Measurements from ENCODE around the gene GAA.

GRCh38 chr17:80105762-80106161 is 4.4 kb downstream of the GAA start:
- TF ChIP-seq CTCF (IDR thresholded peaks at IDR 0.05) (no peak), POLR2A (IDR thresholded peaks at IDR 0.05) (no peak)
